ENCODE measurements around the gene GATA6. TPM values are rescaled to one million over a fixed set of nuclear protein-coding genes. Genes with fewer than 3 reads are reported as not detected.

Gene GATA6
- 1 to 10 TPM; 6.8 to 8.7 (median 7.9) TPM for polyA plus RNA-seq (ENCODE audit: insufficient read length in 3 of 3)

GRCh38 chr18:22169011-22169888 lies at the start of gene GATA6:
Gene GATA6, plus strand, starts transcription at chr18:22169589. Its CDS starts 1,556 bp downstream, at chr18:22171145.
- no peak for DNase-seq (ENCODE audit: low read depth in 3 of 3, low spot score in 2 of 3)

- no peak for DNase-seq (ENCODE audit: low read depth in 3 of 3, low spot score in 2 of 3)
Measured at GRCh38 chr18:22124970-22125369, 44.4 kb upstream of the GATA6 start.

- DNase-seq (ENCODE audit: low read depth in 3 of 3, low spot score in 2 of 3) = no peak
Measured at GRCh38 chr18:22128954-22129353, 40.4 kb upstream of the GATA6 start.

- DNase-seq (ENCODE audit: low read depth in 3 of 3, low spot score in 2 of 3) = no peak
Measured at GRCh38 chr18:22129778-22130177, 39.6 kb upstream of the GATA6 start.

- DNase-seq (ENCODE audit: low read depth in 3 of 3, low spot score in 2 of 3) = no peak
Measured at GRCh38 chr18:22132258-22132657, 37.1 kb upstream of the GATA6 start.

GRCh38 chr18:22132763-22133162 lies 36.6 kb upstream of the GATA6 start:
- no peak for DNase-seq (ENCODE audit: low read depth in 3 of 3, low spot score in 2 of 3)

GRCh38 chr18:22136395-22136794 lies 33.0 kb upstream of the GATA6 start:
- no peak for DNase-seq (ENCODE audit: low read depth in 3 of 3, low spot score in 2 of 3)

GRCh38 chr18:22141211-22141610 lies 28.2 kb upstream of the GATA6 start:
- DNase-seq (ENCODE audit: low read depth in 3 of 3, low spot score in 2 of 3) = no peak

GRCh38 chr18:22143347-22144340 lies 25.7 kb upstream of the GATA6 start:
- DNase-seq (ENCODE audit: low read depth in 3 of 3, low spot score in 2 of 3) = no peak

GRCh38 chr18:22145160-22145559 lies 24.2 kb upstream of the GATA6 start:
- DNase-seq (ENCODE audit: low read depth in 3 of 3, low spot score in 2 of 3) = no peak

- no peak for DNase-seq (ENCODE audit: low read depth in 3 of 3, low spot score in 2 of 3)
Measured at GRCh38 chr18:22149710-22150109, 19.7 kb upstream of the GATA6 start.

GRCh38 chr18:22152093-22152492 lies 17.3 kb upstream of the GATA6 start:
- no peak for DNase-seq (ENCODE audit: low read depth in 3 of 3, low spot score in 2 of 3)

GRCh38 chr18:22153428-22153827 lies 16.0 kb upstream of the GATA6 start:
- no peak for DNase-seq (ENCODE audit: low read depth in 3 of 3, low spot score in 2 of 3)

GRCh38 chr18:22155584-22155983 lies 13.8 kb upstream of the GATA6 start:
- DNase-seq (ENCODE audit: low read depth in 3 of 3, low spot score in 2 of 3) = no peak

- no peak for DNase-seq (ENCODE audit: low read depth in 3 of 3, low spot score in 2 of 3)
Measured at GRCh38 chr18:22159014-22159413, 10.4 kb upstream of the GATA6 start.

- no peak for DNase-seq (ENCODE audit: low read depth in 3 of 3, low spot score in 2 of 3)
Measured at GRCh38 chr18:22161090-22161489, 8.3 kb upstream of the GATA6 start.

- no peak for DNase-seq (ENCODE audit: low read depth in 3 of 3, low spot score in 2 of 3)
Measured at GRCh38 chr18:22163416-22164161, 5.8 kb upstream of the GATA6 start.

GRCh38 chr18:22164337-22165048 lies 4.9 kb upstream of the GATA6 start:
- DNase-seq (ENCODE audit: low read depth in 3 of 3, low spot score in 2 of 3) = no peak

GRCh38 chr18:22165049-22165602 lies 4.3 kb upstream of the GATA6 start:
- DNase-seq (ENCODE audit: low read depth in 3 of 3, low spot score in 2 of 3) = no peak

Data from right renal cortex interstitium (tissue), 3 donors.